Measurements from ENCODE around the gene TXNDC15. TPM values are rescaled to one million over a fixed set of nuclear protein-coding genes. Genes with fewer than 3 reads are reported as not detected.

TXNDC15 gene
- total and polyA plus RNA-seq, 2 experiments from 2014 or later = 73.5 to 184 TPM

DNA sequence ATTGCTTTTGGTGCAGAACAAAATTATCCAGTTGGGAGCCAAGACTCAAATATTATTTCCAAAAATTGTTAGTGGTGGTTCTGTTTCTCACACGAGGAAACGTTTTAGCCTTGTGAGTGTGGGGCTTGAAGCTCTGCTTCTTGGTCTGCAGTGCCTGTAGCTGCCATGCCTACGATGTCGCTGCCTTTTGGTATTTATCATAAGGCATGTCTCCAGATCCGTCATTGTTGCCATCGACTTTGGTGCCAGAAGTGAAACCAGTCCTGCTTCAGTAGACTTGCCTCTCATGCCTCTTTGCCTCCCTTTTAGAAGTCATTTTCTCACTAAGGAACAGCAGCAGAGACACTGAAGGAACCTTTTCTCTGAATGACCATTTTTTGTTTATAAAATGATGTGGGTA lies 63.9 kb downstream of the TXNDC15 start:
- no peak for DNase-seq (ENCODE audit: low read depth in 1 of 2, low spot score in 1 of 2)
- no peak overlapping the region for H3K27ac ChIP-seq
- H3K36me3 ChIP-seq = no peaks in the 10 kb centered on the region
- H3K9me3 ChIP-seq (ENCODE audit: low read depth) = no peaks in the 10 kb centered on the region
- TF ChIP-seq, protein P1, sequence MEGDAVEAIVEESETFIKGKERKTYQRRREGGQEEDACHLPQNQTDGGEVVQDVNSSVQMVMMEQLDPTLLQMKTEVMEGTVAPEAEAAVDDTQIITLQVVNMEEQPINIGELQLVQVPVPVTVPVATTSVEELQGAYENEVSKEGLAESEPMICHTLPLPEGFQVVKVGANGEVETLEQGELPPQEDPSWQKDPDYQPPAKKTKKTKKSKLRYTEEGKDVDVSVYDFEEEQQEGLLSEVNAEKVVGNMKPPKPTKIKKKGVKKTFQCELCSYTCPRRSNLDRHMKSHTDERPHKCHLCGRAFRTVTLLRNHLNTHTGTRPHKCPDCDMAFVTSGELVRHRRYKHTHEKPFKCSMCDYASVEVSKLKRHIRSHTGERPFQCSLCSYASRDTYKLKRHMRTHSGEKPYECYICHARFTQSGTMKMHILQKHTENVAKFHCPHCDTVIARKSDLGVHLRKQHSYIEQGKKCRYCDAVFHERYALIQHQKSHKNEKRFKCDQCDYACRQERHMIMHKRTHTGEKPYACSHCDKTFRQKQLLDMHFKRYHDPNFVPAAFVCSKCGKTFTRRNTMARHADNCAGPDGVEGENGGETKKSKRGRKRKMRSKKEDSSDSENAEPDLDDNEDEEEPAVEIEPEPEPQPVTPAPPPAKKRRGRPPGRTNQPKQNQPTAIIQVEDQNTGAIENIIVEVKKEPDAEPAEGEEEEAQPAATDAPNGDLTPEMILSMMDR (IDR thresholded peaks at IDR 0.05; ENCODE audit: low read depth, low read length) = no peak
- H3K4me3 ChIP-seq = no peak overlapping the region
- no peaks in the 10 kb centered on the region for H3K27me3 ChIP-seq
- H3K4me1 ChIP-seq (ENCODE audit: low read depth) = no peaks in the 10 kb centered on the region

DNA sequence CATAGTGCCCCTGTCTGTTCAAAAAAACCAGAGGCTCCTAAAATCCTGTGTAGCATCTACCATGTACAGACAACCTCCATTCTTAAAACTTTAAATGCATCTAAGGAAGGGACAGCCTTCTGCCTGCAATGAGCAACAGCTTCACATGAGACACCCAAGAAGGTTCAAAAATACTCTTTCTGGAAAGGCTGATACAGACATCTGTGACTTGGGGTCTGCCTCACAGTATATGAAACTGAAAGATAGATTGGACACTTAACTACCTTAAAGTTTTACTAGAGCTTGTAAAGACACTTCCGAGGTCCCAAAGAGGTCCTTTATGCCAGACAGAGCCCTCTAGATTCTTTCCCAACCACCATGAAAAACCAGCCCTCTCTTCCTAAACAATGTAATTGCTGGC lies 65.3 kb downstream of the TXNDC15 start:
- TF ChIP-seq, protein P1 (IDR thresholded peaks at IDR 0.05; ENCODE audit: low read depth, low read length) = no peak
- no peak for DNase-seq (ENCODE audit: low read depth in 1 of 2, low spot score in 1 of 2)

GRCh38 chr5:134943547-134943946 lies 69.4 kb downstream of the TXNDC15 start:
- no peaks in the 10 kb centered on the region for H3K9me3 ChIP-seq (ENCODE audit: low read depth)
- H3K27ac ChIP-seq = no peak overlapping the region
- H3K4me3 ChIP-seq = no peak overlapping the region
- H3K27me3 ChIP-seq = no peaks in the 10 kb centered on the region
- no peak for DNase-seq (ENCODE audit: low read depth in 1 of 2, low spot score in 1 of 2)
- TF ChIP-seq, protein P1 (IDR thresholded peaks at IDR 0.05; ENCODE audit: low read depth, low read length) = no peak
- no peaks in the 10 kb centered on the region for H3K4me1 ChIP-seq (ENCODE audit: low read depth)
- no peaks in the 10 kb centered on the region for H3K36me3 ChIP-seq

More for the DNA sequence above, 65.3 kb downstream of the TXNDC15 start:
- no peaks in the 10 kb centered on the region for H3K36me3 ChIP-seq
- H3K4me3 ChIP-seq = no peak overlapping the region
- H3K4me1 ChIP-seq (ENCODE audit: low read depth) = no peaks in the 10 kb centered on the region
- no peaks in the 10 kb centered on the region for H3K9me3 ChIP-seq (ENCODE audit: low read depth)
- no peak overlapping the region for H3K27ac ChIP-seq
- H3K27me3 ChIP-seq = no peaks in the 10 kb centered on the region

DNA sequence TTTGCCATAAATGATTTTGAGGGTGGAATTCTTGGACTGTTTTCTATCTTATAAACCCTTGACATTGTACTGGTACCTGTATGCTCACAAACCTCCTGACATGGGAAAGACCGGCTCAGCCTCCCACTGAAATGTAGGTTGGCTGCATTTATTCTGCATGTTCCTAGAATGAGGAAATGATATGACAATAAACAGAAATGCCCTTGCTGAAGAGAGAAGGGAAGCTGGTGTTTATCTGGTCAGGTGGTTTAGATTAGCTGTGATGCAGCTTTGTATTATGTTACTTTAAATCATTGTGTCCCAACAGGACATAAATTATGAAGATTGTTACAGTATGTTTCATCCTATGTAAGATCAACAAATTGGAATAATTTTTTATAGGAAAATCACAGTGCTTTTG lies 70.5 kb downstream of the TXNDC15 start:
- DNase-seq (ENCODE audit: low read depth in 1 of 2, low spot score in 1 of 2) = no peak
- Histone ChIP-seq H3K27me3 (no peaks in the 10 kb centered on the region), H3K4me1 (ENCODE audit: low read depth) (no peaks in the 10 kb centered on the region), H3K27ac (no peak overlapping the region), H3K36me3 (no peaks in the 10 kb centered on the region), H3K4me3 (no peak overlapping the region), H3K9me3 (ENCODE audit: low read depth) (no peaks in the 10 kb centered on the region)
- TF ChIP-seq, protein P1 (IDR thresholded peaks at IDR 0.05; ENCODE audit: low read depth, low read length) = no peak

DNA sequence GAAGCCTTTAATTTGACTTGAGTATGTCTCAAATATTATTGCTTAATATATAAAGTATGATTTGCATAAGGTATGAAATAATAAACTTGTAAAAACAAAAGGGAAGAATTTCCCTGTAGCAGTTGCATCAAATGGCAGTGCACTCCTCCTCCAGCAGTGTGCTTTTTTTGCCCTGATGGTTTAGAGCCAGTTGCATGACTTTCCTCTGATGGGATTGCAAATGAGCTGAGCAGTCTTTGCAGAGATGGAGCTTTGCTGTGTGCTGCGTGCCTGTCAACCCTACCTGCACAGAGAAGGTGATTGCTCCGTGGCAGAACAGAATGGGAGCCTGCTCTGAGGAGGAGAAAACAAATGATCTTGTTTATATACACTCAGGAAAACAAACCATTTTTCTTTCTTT lies 70.9 kb downstream of the TXNDC15 start:
- TF ChIP-seq, protein P1 (IDR thresholded peaks at IDR 0.05; ENCODE audit: low read depth, low read length) = no peak
- H3K27me3 ChIP-seq = no peaks in the 10 kb centered on the region
- no peaks in the 10 kb centered on the region for H3K9me3 ChIP-seq (ENCODE audit: low read depth)
- H3K36me3 ChIP-seq = no peaks in the 10 kb centered on the region
- DNase-seq (ENCODE audit: low read depth in 1 of 2, low spot score in 1 of 2) = no peak
- H3K4me1 ChIP-seq (ENCODE audit: low read depth) = no peaks in the 10 kb centered on the region
- H3K27ac ChIP-seq = no peak overlapping the region
- no peak overlapping the region for H3K4me3 ChIP-seq

- TF ChIP-seq, protein P1 (IDR thresholded peaks at IDR 0.05; ENCODE audit: low read depth, low read length) = no peak
- Histone ChIP-seq H3K4me3 (no peak overlapping the region), H3K4me1 (ENCODE audit: low read depth) (no peaks in the 10 kb centered on the region), H3K9me3 (ENCODE audit: low read depth) (no peaks in the 10 kb centered on the region), H3K36me3 (no peaks in the 10 kb centered on the region), H3K27ac (no peak overlapping the region), H3K27me3 (no peaks in the 10 kb centered on the region)
- DNase-seq (ENCODE audit: low read depth in 1 of 2, low spot score in 1 of 2) = peak in 1 of 2 donors; percentile 64
Observed at GRCh38 chr5:134948911-134949310, 74.7 kb downstream of the TXNDC15 start.

All from cardiac muscle cell (in vitro differentiated cells and primary cell).